Measurements from ENCODE around the gene MAP2.
"Not testable (repeated sequence)": the region's sequence is repeated elsewhere in the genome, so short reads cannot be mapped to it uniquely, and the experiment has no call there.

DNA sequence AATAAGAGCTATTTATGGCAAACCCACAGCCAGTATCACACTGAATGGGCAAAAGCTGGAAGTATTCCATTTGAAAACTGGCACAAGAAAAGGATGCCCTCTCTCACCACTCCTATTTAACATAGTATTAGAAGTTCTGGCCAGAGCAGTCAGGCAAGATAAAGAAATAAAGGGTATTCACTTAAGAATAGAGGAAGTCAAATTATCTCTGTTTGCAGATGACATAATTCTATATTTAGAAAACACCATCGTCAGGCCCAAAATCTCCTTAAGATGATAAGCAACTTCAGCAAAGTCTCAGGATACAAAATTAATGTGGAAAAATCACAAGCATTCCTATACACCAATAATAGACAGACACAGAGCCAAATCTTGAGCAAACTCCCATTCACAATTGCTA is 68.4 kb downstream of the MAP2 start:
- TF ChIP-seq CTCF (IDR thresholded peaks at IDR 0.05; ENCODE audit: low read depth, low read length); POLR2A (IDR thresholded peaks at IDR 0.05; ENCODE audit: extremely low read depth, insufficient read length): not testable (repeated sequence)
